ENCODE measurements around the gene DNLZ. TPM values are rescaled to one million over a fixed set of nuclear protein-coding genes. Genes with fewer than 3 reads are reported as not detected.

The DNLZ gene
- total and polyA plus RNA-seq, 10 of the 15 experiments (the other 5 are each of a cell fraction or from before 2014, with no cell fraction given) = 0.66 to 29.7 (median 14.7) TPM; not detected in 1

DNA sequence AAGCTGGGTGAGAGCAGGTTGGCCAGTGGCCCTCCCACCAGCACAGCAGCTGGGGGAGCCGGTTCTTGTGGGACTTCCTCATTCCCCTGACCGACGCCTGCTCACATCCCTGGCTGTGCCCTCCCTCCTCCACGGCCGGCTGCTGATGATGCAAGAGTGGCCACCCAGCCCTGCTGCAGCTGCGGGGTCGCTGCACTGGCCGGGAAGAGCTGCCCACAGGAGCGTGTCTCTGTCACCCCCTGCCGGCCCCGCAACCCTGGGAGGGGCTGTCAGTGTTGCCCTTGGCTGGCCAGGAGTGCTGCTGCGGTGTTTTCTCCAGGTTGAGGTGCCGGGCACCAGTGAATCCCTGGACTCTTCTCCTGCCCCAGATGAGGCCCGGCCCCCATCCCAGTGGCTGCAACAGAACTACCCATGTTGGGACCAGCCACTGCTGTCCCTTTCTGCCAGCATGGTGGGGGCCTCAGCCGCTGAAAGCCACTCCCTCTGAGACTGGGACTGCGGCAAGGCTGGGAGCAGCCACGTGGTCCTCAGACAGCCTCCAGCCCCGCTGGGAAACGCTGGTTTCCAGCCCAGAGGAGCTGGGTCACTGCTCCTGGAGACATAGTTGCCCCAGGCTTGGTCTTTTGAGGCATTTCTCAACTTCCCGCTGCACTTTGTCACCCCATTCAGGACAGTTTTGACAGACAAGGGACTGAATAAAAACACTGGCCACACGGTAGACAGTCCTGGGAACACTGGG is 9.2 kb upstream of the DNLZ start (continued):
- TF ChIP-seq, protein P1, sequence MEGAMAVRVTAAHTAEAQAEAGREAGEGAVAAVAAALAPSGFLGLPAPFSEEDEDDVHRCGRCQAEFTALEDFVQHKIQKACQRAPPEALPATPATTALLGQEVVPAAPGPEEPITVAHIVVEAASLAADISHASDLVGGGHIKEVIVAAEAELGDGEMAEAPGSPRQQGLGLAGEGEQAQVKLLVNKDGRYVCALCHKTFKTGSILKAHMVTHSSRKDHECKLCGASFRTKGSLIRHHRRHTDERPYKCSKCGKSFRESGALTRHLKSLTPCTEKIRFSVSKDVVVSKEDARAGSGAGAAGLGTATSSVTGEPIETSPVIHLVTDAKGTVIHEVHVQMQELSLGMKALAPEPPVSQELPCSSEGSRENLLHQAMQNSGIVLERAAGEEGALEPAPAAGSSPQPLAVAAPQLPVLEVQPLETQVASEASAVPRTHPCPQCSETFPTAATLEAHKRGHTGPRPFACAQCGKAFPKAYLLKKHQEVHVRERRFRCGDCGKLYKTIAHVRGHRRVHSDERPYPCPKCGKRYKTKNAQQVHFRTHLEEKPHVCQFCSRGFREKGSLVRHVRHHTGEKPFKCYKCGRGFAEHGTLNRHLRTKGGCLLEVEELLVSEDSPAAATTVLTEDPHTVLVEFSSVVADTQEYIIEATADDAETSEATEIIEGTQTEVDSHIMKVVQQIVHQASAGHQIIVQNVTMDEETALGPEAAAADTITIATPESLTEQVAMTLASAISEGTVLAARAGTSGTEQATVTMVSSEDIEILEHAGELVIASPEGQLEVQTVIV (IDR thresholded peaks at IDR 0.05; ENCODE audit: borderline replicate concordance, partially characterized antibody) = no peak

DNA sequence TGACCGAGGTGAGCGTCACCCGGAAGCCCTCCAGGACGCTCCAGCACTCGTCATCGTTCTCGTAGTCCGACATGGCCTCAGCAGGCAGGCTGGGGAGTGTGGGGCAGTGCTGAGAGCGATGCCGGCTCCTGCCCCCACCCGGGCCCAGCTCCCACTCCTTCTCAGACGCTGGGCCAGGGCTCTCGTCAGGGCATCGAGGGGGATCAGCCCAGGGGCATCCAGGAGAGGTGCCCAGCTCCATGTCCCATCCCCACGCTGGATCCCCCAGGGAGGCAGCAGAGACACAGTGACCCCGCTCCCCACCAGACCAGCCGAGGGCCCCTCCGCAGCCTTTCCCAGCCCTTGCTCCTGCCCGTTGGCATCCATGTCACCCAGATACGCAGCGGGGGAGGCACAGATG is 8.5 kb upstream of the DNLZ start:
- H3K27ac ChIP-seq (ENCODE audit: control insufficient read depth, insufficient read depth) = no peak overlapping the region
- ChIA-PET CTCF (interaction anchor here (1.5 to 1.9 kb wide), 2 partner anchors 9 to 28 kb away, joined by 5 to 7 read pairs; partner anchors contain the start of genes DNLZ and SNAPC4), RAD21 (ENCODE audit: unreplicated experiment) (interaction anchor here (1.6 kb wide), 1 partner anchor 9 kb away, joined by 6 read pairs; the partner anchor contains the start of gene DNLZ), POLR2A (interaction anchor here (2.0 kb wide), 1 partner anchor 32 kb away, joined by 5 read pairs; no protein-coding TSS in a partner anchor), SMC1A (ENCODE audit: uncharacterized antibody, unreplicated experiment) (no interaction called here)
- H3K4me2 ChIP-seq (ENCODE audit: control insufficient read depth, insufficient read depth) = peak overlapping the region; percentile 36
- H2AFZ ChIP-seq (ENCODE audit: control insufficient read depth, low read depth, low read length) = no peak overlapping the region
- FAIRE-seq (no peak), ATAC-seq (no peak), DNase-seq (ENCODE audit: low read depth, low spot score) (no peak)
- H3K79me2 ChIP-seq (ENCODE audit: control insufficient read depth, insufficient read depth, low read length) = no peaks in the 10 kb centered on the region
- intact Hi-C loops (cut with micrococcal nuclease; ENCODE audit: unreplicated experiment) = no loop called here
- TF ChIP-seq ZNF622 (IDR thresholded peaks at IDR 0.05) (no peak), FOXM1 (IDR thresholded peaks at IDR 0.05; ENCODE audit: low read depth, low read length) (no peak), TCF12 (IDR thresholded peaks at IDR 0.05; ENCODE audit: low read depth, low read length) (no peak), ZZZ3 (IDR thresholded peaks at IDR 0.05; ENCODE audit: control insufficient read depth, insufficient read length, low read depth) (no peak), HDAC2 (IDR thresholded peaks at IDR 0.05) (no peak), ZNF24 (IDR thresholded peaks at IDR 0.05) (no peak), SMAD1 (IDR thresholded peaks at IDR 0.05; ENCODE audit: low read depth, partially characterized antibody) (no peak), YBX1 (IDR thresholded peaks at IDR 0.05) (no peak)
- TF ChIP-seq, protein P2, sequence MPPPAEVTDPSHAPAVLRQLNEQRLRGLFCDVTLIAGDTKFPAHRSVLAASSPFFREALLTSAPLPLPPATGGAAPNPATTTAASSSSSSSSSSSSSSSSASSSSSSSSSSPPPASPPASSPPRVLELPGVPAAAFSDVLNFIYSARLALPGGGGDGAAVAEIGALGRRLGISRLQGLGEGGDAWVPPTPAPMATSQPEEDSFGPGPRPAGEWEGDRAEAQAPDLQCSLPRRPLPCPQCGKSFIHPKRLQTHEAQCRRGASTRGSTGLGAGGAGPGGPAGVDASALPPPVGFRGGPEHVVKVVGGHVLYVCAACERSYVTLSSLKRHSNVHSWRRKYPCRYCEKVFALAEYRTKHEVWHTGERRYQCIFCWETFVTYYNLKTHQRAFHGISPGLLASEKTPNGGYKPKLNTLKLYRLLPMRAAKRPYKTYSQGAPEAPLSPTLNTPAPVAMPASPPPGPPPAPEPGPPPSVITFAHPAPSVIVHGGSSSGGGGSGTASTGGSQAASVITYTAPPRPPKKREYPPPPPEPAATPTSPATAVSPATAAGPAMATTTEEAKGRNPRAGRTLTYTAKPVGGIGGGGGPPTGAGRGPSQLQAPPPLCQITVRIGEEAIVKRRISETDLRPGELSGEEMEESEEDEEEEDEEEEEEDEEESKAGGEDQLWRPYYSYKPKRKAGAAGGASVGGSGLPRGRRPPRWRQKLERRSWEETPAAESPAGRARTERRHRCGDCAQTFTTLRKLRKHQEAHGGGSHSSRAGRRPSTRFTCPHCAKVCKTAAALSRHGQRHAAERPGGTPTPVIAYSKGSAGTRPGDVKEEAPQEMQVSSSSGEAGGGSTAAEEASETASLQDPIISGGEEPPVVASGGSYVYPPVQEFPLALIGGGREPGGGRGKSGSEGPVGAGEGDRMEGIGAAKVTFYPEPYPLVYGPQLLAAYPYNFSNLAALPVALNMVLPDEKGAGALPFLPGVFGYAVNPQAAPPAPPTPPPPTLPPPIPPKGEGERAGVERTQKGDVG (CRISPR knock-in tag; IDR thresholded peaks at IDR 0.05) = no peak
- TF ChIP-seq, protein P3, sequence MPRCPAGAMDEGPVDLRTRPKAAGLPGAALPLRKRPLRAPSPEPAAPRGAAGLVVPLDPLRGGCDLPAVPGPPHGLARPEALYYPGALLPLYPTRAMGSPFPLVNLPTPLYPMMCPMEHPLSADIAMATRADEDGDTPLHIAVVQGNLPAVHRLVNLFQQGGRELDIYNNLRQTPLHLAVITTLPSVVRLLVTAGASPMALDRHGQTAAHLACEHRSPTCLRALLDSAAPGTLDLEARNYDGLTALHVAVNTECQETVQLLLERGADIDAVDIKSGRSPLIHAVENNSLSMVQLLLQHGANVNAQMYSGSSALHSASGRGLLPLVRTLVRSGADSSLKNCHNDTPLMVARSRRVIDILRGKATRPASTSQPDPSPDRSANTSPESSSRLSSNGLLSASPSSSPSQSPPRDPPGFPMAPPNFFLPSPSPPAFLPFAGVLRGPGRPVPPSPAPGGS (IDR thresholded peaks at IDR 0.05; ENCODE audit: borderline replicate concordance, insufficient read depth, low read depth, low read length, poor library complexity, severe bottlenecking) = no peak
- in situ Hi-C loops (cut with MboI) = no loop called here
- 0 out of 2 replicates have a peak overlapping the region, but pooled peaks have one; percentile 60 for H3K4me3 ChIP-seq
- BruUV-seq (replicated peaks) = no TSS peak
- H3K27me3 ChIP-seq (replicated peaks in 1 of 2; ENCODE audit: control insufficient read depth in 2 of 2, insufficient read depth in 2 of 2, low read length in 1 of 2) = no peaks in the 10 kb centered on the region
- H3K36me3 ChIP-seq (ENCODE audit: control insufficient read depth in 2 of 2, insufficient read depth in 2 of 2, low read length in 1 of 2) = peaks cover 0 to 1% of the 10 kb centered on the region in 2 experiments; a peak in 3 of 4 replicates
- 77% methylated on average over 21 of the region's 21 CpGs for WGBS (ENCODE audit: insufficient coverage, insufficient replicate concordance, low lambda C conversion rate, missing lambda C conversion rate)
- H4K20me1 ChIP-seq (ENCODE audit: control insufficient read depth, insufficient read depth) = no peaks in the 10 kb centered on the region
- no peak overlapping the region; the same call in 1 of the 2 replicates for H3K9ac ChIP-seq (ENCODE audit: control insufficient read depth, insufficient read depth, low read length)
- no peaks in the 10 kb centered on the region for H3K9me3 ChIP-seq (replicated peaks; ENCODE audit: control insufficient read depth, insufficient read depth, low read length)
- 0 out of 2 replicates have a peak, but pooled peaks cover 4% of the 10 kb centered on the region for H3K4me1 ChIP-seq (ENCODE audit: control insufficient read depth, insufficient read depth, low read length)

All from GM12878 (cell line).